ENCODE data around the gene HIRA. TPM values are rescaled to one million over a fixed set of nuclear protein-coding genes. Genes with fewer than 3 reads are reported as not detected.

The HIRA gene
- polyA plus RNA-seq, 2 of the 4 experiments (the other 2 are of a cell fraction) = 12.3 to 16.6 TPM

GRCh38 chr22:19460036-19460435 lies 28.5 kb upstream of the HIRA start:
- ChIA-PET POLR2A (no interaction called here), CTCF (interaction anchor here (0.6 kb wide), 1 partner anchor 15 kb away, joined by 4 read pairs; no protein-coding TSS in a partner anchor)
- no peaks in the 10 kb centered on the region for H3K9me3 ChIP-seq
- no peak for TF ChIP-seq MYC (IDR thresholded peaks at IDR 0.05; ENCODE audit: borderline replicate concordance, low read length)
- 87% methylated on average over 2 of the region's 2 CpGs for WGBS (ENCODE audit: missing lambda C conversion rate)
- H3K4me3 ChIP-seq = no peak overlapping the region
- no peak overlapping the region for H3K27ac ChIP-seq
- no peak overlapping the region for H3K4me2 ChIP-seq
- no peaks in the 10 kb centered on the region for H3K4me1 ChIP-seq
- DNase-seq (ENCODE audit: low read depth in 1 of 2, low spot score in 1 of 2) (no peak), ATAC-seq (no peak), FAIRE-seq (no peak)

- TF ChIP-seq GATA3 (IDR thresholded peaks at IDR 0.05; ENCODE audit: borderline replicate concordance) = no peak
- no peak for TF ChIP-seq NPAS2 (CRISPR knock-in tag; IDR thresholded peaks at IDR 0.05; ENCODE audit: borderline replicate concordance)
- TF ChIP-seq NR3C1 (IDR thresholded peaks at IDR 0.05) = no peak
- TF ChIP-seq HMGXB4 (CRISPR knock-in tag; IDR thresholded peaks at IDR 0.05; ENCODE audit: borderline replicate concordance) = no peak
- TF ChIP-seq CHD4 (IDR thresholded peaks at IDR 0.05; ENCODE audit: borderline replicate concordance) = no peak
- TF ChIP-seq RFX5 (IDR thresholded peaks at IDR 0.05) = no peak
- Histone ChIP-seq H3K4me1 (no peaks in the 10 kb centered on the region), H3K27ac (no peak overlapping the region), H3K4me3 (no peak overlapping the region), H3K9me3 (no peaks in the 10 kb centered on the region), H3K4me2 (no peak overlapping the region)
- ChIA-PET POLR2A (no interaction called here), CTCF (interaction anchor here (0.5 to 0.7 kb wide), 4 partner anchors 11 to 356 kb away, joined by 3 read pairs; no protein-coding TSS in a partner anchor)
- WGBS (ENCODE audit: missing lambda C conversion rate) = 91% methylated on average over 6 of the region's 8 CpGs
- DNase-seq (ENCODE audit: low read depth in 1 of 2, low spot score in 1 of 2) (no peak), ATAC-seq (no peak), FAIRE-seq (no peak)
These were observed 26.4 kb upstream of the HIRA start for GRCh38 chr22:19457828-19458428.

GRCh38 chr22:19456541-19456940 lies 25.0 kb upstream of the HIRA start:
- ChIA-PET CTCF (interaction anchor here (0.9 kb wide), 1 partner anchor 11 kb away, joined by 3 read pairs; no protein-coding TSS in a partner anchor), POLR2A (no interaction called here)
- Histone ChIP-seq H3K27ac (no peak overlapping the region), H3K4me2 (no peak overlapping the region), H3K4me1 (no peaks in the 10 kb centered on the region), H3K9me3 (no peaks in the 10 kb centered on the region), H3K4me3 (no peak overlapping the region)
- no peak for DNase-seq (ENCODE audit: low read depth in 1 of 2, low spot score in 1 of 2)
- TF ChIP-seq USF2 (IDR thresholded peaks at IDR 0.05) = no peak
- TF ChIP-seq NR3C1 (IDR thresholded peaks at IDR 0.05) = no peak
- TF ChIP-seq CHD4 (IDR thresholded peaks at IDR 0.05; ENCODE audit: borderline replicate concordance) = no peak
- no peak for TF ChIP-seq POLR2AphosphoS2 (conservative IDR thresholded peaks at IDR 0.05; ENCODE audit: low read length)
- no peak for TF ChIP-seq RARB (CRISPR knock-in tag; IDR thresholded peaks at IDR 0.05)
- no peak for TF ChIP-seq HMGXB4 (CRISPR knock-in tag; IDR thresholded peaks at IDR 0.05; ENCODE audit: borderline replicate concordance)
- no peak for TF ChIP-seq MAX (IDR thresholded peaks at IDR 0.05)
- TF ChIP-seq TFCP2L1 (CRISPR knock-in tag; IDR thresholded peaks at IDR 0.05) = no peak
- no peak for TF ChIP-seq HDAC2 (IDR thresholded peaks at IDR 0.05)
- TF ChIP-seq KDM5A (IDR thresholded peaks at IDR 0.05) = no peak
- TF ChIP-seq CHD2 (IDR thresholded peaks at IDR 0.05; ENCODE audit: low read length, partially characterized antibody) = no peak
- TF ChIP-seq SMC3 (IDR thresholded peaks at IDR 0.05) = no peak
- no peak for FAIRE-seq
- WGBS (ENCODE audit: missing lambda C conversion rate) = 94% methylated on average over 8 of the region's 10 CpGs
- no peak for ATAC-seq

All from A549 (cell line).